ENCODE results near the gene MAP3K7. TPM values are rescaled to one million over a fixed set of nuclear protein-coding genes. Genes with fewer than 3 reads are reported as not detected.

The MAP3K7 gene
- 10 to 100 TPM; 16.3 to 42.8 (median 21.0) TPM for total RNA-seq
- 10 to 100 TPM in 1 of 3 donors, 1 to 10 TPM in 2; 8.5 to 13.3 (median 9.1) TPM for polyA plus RNA-seq
- long read RNA-seq, donor 1, full-length matches to known transcripts, result 2 of 2 reads
- long read RNA-seq, donor 1, partial matches to known transcripts, result 0 of 2 reads
- long read RNA-seq, donor 1, other reads (novel, unspliced or antisense), result 0 of 2 reads
- long read RNA-seq, donor 2, full-length matches to known transcripts, result 3 of 3 reads
- long read RNA-seq, donor 2, partial matches to known transcripts, result 0 of 3 reads
- long read RNA-seq, donor 2, other reads (novel, unspliced or antisense), result 0 of 3 reads
- long read RNA-seq, donor 3, full-length matches to known transcripts, result 3 of 3 reads
- long read RNA-seq, donor 3, partial matches to known transcripts, result 0 of 3 reads
- long read RNA-seq, donor 3, other reads (novel, unspliced or antisense), result 0 of 3 reads
- long read RNA-seq, donor 4, full-length matches to known transcripts, result 1 of 1 reads
- long read RNA-seq, donor 4, partial matches to known transcripts, result 0 of 1 reads
- long read RNA-seq, donor 4, other reads (novel, unspliced or antisense), result 0 of 1 reads
- long read RNA-seq, donor 5, full-length matches to known transcripts, result 8 of 8 reads
- long read RNA-seq, donor 5, partial matches to known transcripts, result 0 of 8 reads
- long read RNA-seq, donor 5, other reads (novel, unspliced or antisense), result 0 of 8 reads
- long read RNA-seq, donor 6, full-length matches to known transcripts, result 9 of 9 reads
- long read RNA-seq, donor 6, partial matches to known transcripts, result 0 of 9 reads
- long read RNA-seq, donor 6, other reads (novel, unspliced or antisense), result 0 of 9 reads
- long read RNA-seq, donor 7, full-length matches to known transcripts, result 5 of 5 reads
- long read RNA-seq, donor 7, partial matches to known transcripts, result 0 of 5 reads
- long read RNA-seq, donor 7, other reads (novel, unspliced or antisense), result 0 of 5 reads
- long read RNA-seq, donor 8, full-length matches to known transcripts, result 4 of 4 reads
- long read RNA-seq, donor 8, partial matches to known transcripts, result 0 of 4 reads
- long read RNA-seq, donor 8, other reads (novel, unspliced or antisense), result 0 of 4 reads
- long read RNA-seq, donor 9, full-length matches to known transcripts, result 6 of 6 reads
- long read RNA-seq, donor 9, partial matches to known transcripts, result 0 of 6 reads
- long read RNA-seq, donor 9, other reads (novel, unspliced or antisense), result 0 of 6 reads
- long read RNA-seq, donor 10, result 0 reads

GRCh38 chr6:90586836-90587638 is at the start of gene MAP3K7:
Gene MAP3K7, minus strand, starts transcription at chr6:90587072. Its CDS starts 189 bp downstream, at chr6:90586883.
- peaks cover 0 to 3% (median 0%) of the 10 kb centered on the region in 3 donors for H3K27me3 ChIP-seq
- TF ChIP-seq EP300 (IDR thresholded peaks at IDR 0.05) (no peak), POLR2A (IDR thresholded peaks at IDR 0.05) (peak in 1 of 4 donors; percentile 46), POLR2AphosphoS5 (IDR thresholded peaks at IDR 0.05) (peak; percentile 37 to 82 (median 70)), CTCF (IDR thresholded peaks at IDR 0.05) (no peak)
- H3K9me3 ChIP-seq, result no peaks in the 10 kb centered on the region
- DNase-seq, result peak; percentile 94 to 98
- H3K27ac ChIP-seq, result peak within 1 kb of the TSS; percentile 88 to 94 (median 92)
- intact Hi-C loops (cut with DNase I; ENCODE audit: low total_unique reads), result no loop called here
- H3K4me1 ChIP-seq, result peaks cover 18 to 46% (median 33%) of the 10 kb centered on the region in 4 donors
- WGBS, 5 donors, result 0 to 1% (median 0%) methylated on average over 37 to 58 of the region's 58 CpGs
- H3K36me3 ChIP-seq, result no peaks in the 10 kb centered on the region
- peak within 1 kb of the TSS; percentile 65 to 100 (median 98) for H3K4me3 ChIP-seq

- no peaks in the 10 kb centered on the region for H3K9me3 ChIP-seq
- no peak for DNase-seq
- no peak overlapping the region for H3K4me3 ChIP-seq
- no peak for TF ChIP-seq EP300 (IDR thresholded peaks at IDR 0.05)
- no peak for TF ChIP-seq POLR2AphosphoS5 (IDR thresholded peaks at IDR 0.05)
- no peak for TF ChIP-seq POLR2A (IDR thresholded peaks at IDR 0.05)
- TF ChIP-seq CTCF (IDR thresholded peaks at IDR 0.05), result no peak
- WGBS, 5 donors, result 12 to 25% (median 15%) methylated on average over 1 of the region's 1 CpG
- H3K4me1 ChIP-seq, result no peaks in the 10 kb centered on the region
- peaks cover 0 to 3% (median 0%) of the 10 kb centered on the region in 3 donors for H3K27me3 ChIP-seq
- H3K27ac ChIP-seq, result no peak overlapping the region
- H3K36me3 ChIP-seq, result no peaks in the 10 kb centered on the region
- intact Hi-C loops (cut with DNase I; ENCODE audit: low total_unique reads), result no loop called here
Measured at GRCh38 chr6:90631046-90631445, 44.2 kb upstream of the MAP3K7 start.

GRCh38 chr6:90621581-90621980 is 34.7 kb upstream of the MAP3K7 start:
- H3K36me3 ChIP-seq, result no peaks in the 10 kb centered on the region
- H3K27ac ChIP-seq, result no peak overlapping the region
- peaks cover 0 to 40% (median 0%) of the 10 kb centered on the region in 3 donors for H3K27me3 ChIP-seq
- no peak for TF ChIP-seq POLR2A (IDR thresholded peaks at IDR 0.05)
- TF ChIP-seq POLR2AphosphoS5 (IDR thresholded peaks at IDR 0.05), result no peak
- no peak for TF ChIP-seq CTCF (IDR thresholded peaks at IDR 0.05)
- TF ChIP-seq EP300 (IDR thresholded peaks at IDR 0.05), result no peak
- intact Hi-C loops (cut with DNase I; ENCODE audit: low total_unique reads), result no loop called here
- no peak overlapping the region for H3K4me3 ChIP-seq
- H3K9me3 ChIP-seq, result no peaks in the 10 kb centered on the region
- WGBS, 5 donors, result 79 to 100% (median 94%) methylated on average over 2 of the region's 2 CpGs
- DNase-seq, result no peak
- H3K4me1 ChIP-seq, result no peaks in the 10 kb centered on the region

Measured in stomach (tissue), 19 donors.